ENCODE measurements around the gene SF1.

SF1 gene

DNA sequence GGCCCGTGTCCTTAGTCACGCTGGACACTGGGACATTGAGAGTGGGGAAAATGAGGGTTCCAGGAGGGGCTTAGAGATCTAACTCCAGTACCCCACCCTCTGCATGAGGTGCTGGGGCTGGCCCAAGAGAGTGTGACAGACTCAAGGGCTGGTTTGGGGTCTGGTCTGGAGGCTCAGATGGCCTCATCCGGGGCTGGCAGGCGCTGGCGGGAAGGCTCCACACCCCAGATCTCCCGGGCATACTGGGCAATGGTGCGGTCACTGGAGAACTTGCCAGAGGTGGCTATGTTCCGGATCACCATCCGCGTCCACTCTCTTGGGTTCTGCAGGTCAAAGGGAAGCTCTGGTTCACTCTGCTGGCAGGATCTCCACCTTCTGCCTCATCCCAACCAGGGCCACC, 31.9 kb downstream of the SF1 start:
- TF ChIP-seq, protein P1, sequence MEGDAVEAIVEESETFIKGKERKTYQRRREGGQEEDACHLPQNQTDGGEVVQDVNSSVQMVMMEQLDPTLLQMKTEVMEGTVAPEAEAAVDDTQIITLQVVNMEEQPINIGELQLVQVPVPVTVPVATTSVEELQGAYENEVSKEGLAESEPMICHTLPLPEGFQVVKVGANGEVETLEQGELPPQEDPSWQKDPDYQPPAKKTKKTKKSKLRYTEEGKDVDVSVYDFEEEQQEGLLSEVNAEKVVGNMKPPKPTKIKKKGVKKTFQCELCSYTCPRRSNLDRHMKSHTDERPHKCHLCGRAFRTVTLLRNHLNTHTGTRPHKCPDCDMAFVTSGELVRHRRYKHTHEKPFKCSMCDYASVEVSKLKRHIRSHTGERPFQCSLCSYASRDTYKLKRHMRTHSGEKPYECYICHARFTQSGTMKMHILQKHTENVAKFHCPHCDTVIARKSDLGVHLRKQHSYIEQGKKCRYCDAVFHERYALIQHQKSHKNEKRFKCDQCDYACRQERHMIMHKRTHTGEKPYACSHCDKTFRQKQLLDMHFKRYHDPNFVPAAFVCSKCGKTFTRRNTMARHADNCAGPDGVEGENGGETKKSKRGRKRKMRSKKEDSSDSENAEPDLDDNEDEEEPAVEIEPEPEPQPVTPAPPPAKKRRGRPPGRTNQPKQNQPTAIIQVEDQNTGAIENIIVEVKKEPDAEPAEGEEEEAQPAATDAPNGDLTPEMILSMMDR (IDR thresholded peaks at IDR 0.05; ENCODE audit: control insufficient read depth, insufficient read depth, low read depth, low read length, missing control alignments), result no peak
- no peak for DNase-seq (ENCODE audit: low read depth)
- H3K4me3 ChIP-seq (ENCODE audit: control insufficient read depth, low read depth, low read length), result no peak overlapping the region

DNA sequence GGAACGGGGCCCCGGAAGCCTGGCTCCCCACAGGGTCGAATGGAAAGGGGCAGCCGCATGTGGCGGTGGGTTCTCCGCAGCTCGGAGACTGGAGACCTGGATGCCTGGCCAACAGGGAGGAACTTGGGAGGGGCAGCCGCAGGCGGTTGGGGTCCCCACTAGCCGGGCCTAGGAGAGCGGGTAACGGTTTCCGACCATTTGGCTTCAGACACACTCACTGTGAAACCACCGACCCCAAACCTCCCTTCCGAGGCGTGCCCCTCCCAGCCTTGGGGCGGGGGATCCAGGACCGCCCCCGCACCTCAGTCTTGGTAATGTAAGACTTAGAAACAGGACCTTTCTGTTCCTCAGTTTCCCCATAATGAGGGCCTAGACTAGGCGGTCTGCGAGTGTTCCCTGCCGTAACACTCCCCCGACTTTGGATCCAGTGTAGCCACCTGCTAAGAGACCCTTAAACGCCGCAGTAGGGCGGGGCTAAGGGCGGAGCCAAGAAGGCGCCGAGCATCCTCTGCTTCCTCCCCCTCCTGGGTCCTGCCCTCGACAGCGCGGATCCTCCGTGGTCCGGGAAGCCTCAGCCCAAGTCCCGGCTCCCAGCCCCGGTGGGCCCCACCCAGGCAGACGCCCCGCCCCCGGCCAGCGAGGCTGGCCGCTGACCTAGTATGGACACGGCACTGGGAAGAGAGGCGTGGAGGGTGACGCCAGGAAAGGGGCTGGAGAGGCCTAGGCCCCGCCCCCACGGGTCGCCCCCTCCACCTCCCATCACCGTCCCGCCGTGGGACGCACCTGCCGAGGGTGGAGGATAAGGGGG, 32.6 kb downstream of the SF1 start:
- H3K4me3 ChIP-seq (ENCODE audit: control insufficient read depth, low read depth, low read length), result no peak overlapping the region; the same call in 1 of the 2 replicates
- TF ChIP-seq, protein P1 (IDR thresholded peaks at IDR 0.05; ENCODE audit: control insufficient read depth, insufficient read depth, low read depth, low read length, missing control alignments), result no peak
- DNase-seq (ENCODE audit: low read depth), result no peak

DNA sequence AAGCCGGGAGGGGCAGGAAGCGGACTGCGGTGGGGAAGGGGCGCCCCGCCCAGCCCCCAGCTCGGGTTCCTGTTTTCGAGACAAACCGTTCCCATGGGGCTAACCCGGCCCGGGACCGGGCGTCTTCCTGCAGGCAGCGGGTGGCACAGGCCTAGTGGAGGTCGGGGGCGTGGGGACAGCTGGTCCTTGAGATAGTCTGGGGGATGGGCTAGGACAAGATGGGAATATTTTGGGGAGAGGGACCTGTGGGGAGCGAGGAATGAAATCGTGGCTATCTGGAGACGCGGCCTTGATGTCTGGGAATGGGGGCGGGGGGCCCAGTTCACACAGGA, 33.2 kb downstream of the SF1 start:
- no peak for DNase-seq (ENCODE audit: low read depth)
- TF ChIP-seq, protein P1 (IDR thresholded peaks at IDR 0.05; ENCODE audit: control insufficient read depth, insufficient read depth, low read depth, low read length, missing control alignments), result no peak
- no peak overlapping the region; the same call in 1 of the 2 replicates for H3K4me3 ChIP-seq (ENCODE audit: control insufficient read depth, low read depth, low read length)

DNA sequence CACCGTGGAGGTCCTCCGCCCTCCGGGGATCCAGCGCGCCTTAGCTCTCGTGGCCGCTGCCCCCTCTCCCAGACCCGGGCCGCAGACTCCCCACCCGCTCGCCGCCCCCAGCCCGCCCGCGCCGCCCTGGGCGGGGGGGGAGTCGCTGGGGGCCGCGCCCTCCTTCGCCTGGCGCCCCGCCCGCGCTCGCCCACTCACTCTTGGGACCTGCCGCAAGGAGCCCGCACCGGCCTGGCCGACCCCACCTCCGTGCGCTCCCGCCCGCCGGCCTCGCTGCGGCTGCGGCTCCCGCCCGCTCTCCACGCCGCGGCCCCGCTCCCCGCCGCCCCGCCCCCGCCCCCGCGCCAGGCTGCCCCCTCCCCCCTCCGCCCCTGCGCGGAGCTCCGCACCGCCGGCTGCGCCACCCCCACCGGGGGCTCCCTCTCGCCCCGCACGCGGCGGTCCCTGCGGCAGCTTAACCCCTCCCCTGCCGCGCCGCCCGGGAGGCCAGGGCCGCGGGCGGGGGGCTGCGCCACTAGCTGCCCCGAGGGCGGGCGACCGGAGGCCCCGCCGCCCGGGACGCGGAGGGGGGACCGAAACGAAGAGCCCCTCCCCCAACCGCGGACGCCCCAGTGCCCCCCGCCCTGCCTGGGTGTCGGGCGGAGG, 33.7 kb downstream of the SF1 start:
- H3K4me3 ChIP-seq (ENCODE audit: control insufficient read depth, low read depth, low read length), result no peak overlapping the region; the same call in 1 of the 2 replicates
- DNase-seq (ENCODE audit: low read depth), result no peak
- TF ChIP-seq, protein P1 (IDR thresholded peaks at IDR 0.05; ENCODE audit: control insufficient read depth, insufficient read depth, low read depth, low read length, missing control alignments), result no peak

GRCh38 chr11:64743591-64744543, 34.5 kb downstream of the SF1 start, which contains the start of gene RASGRP2:
RASGRP2 (minus strand) TSS chr11:64744142; CDS start chr11:64742866, 1,276 bp downstream.
- TF ChIP-seq, protein P1 (IDR thresholded peaks at IDR 0.05; ENCODE audit: control insufficient read depth, insufficient read depth, low read depth, low read length, missing control alignments), result peak; percentile 66
- peak within 1 kb of the TSS; percentile 21 for H3K4me3 ChIP-seq (ENCODE audit: control insufficient read depth, low read depth, low read length)
- DNase-seq (ENCODE audit: low read depth), result no peak

Measured in AG09309 (cell line).